Astrocyte (in vitro differentiated cells and primary cell): Measurements from ENCODE around the gene C16orf96. TPM values are rescaled to one million over a fixed set of nuclear protein-coding genes. Genes with fewer than 3 reads are reported as not detected.

Experiments
- DNase-seq: peaks from one replicate; pipeline ENCODE4 v3.0.0-alpha.2; 2010; ENCODE audit warnings: low read depth
- FAIRE-seq: peaks from 2 replicates; lab custom pipeline; 2011; peaks lifted over from hg19 to GRCh38; lab: Jason Lieb, UNC
- H2AFZ ChIP-seq: 2 replicates; pipeline ENCODE4 v1.6.0; 2012; ENCODE audit warnings: low read depth, low read length, inconsistent platforms
- H3K27ac ChIP-seq: 2 replicates; pipeline ENCODE4 v1.5.1; 2011; ENCODE audit warnings: low read depth, low read length, inconsistent platforms
- H3K27me3 ChIP-seq: 2 replicates; pipeline ENCODE4 v1.6.0; 2011; ENCODE audit warnings: low read length, inconsistent platforms; ENCODE audit not compliant: insufficient read depth
- H3K36me3 ChIP-seq: 2 replicates; pipeline ENCODE4 v1.5.1; 2011; ENCODE audit warnings: low read length, inconsistent platforms; ENCODE audit not compliant: insufficient read depth
- H3K4me1 ChIP-seq: 2 replicates; pipeline ENCODE4 v1.5.1; 2011; ENCODE audit warnings: low read length, inconsistent platforms; ENCODE audit not compliant: insufficient read depth
- H3K4me2 ChIP-seq: 2 replicates; pipeline ENCODE4 v1.6.0; 2012; ENCODE audit warnings: low read length, inconsistent platforms
- H3K4me3 ChIP-seq: 2 replicates; pipeline ENCODE4 v1.5.1; 2011; ENCODE audit warnings: low read depth, mild to moderate bottlenecking, low read length, inconsistent platforms; ENCODE audit not compliant: insufficient read depth
- H3K79me2 ChIP-seq: 2 replicates; pipeline ENCODE4 v1.6.0; 2012; ENCODE audit warnings: mild to moderate bottlenecking, low read length, inconsistent platforms; ENCODE audit not compliant: insufficient read depth
- H3K9ac ChIP-seq: 2 replicates; pipeline ENCODE4 v1.6.0; 2012; ENCODE audit warnings: mild to moderate bottlenecking, low read length, inconsistent platforms
- H3K9me3 ChIP-seq: 2 replicates; pipeline ENCODE4 v1.5.1; 2012; ENCODE audit warnings: low read depth, mild to moderate bottlenecking, low read length, inconsistent platforms; ENCODE audit not compliant: insufficient read depth
- H4K20me1 ChIP-seq: 2 replicates; pipeline ENCODE4 v1.6.0; 2012; ENCODE audit warnings: low read length, inconsistent platforms; ENCODE audit not compliant: insufficient read depth
- H3K27ac Mint-ChIP-seq: one replicate; pipeline ENCODE4 v1.8.0; 2021; ENCODE audit warnings: mild to moderate bottlenecking, mixed read lengths; ENCODE audit not compliant: unreplicated experiment
- H3K27me3 Mint-ChIP-seq: one replicate; pipeline ENCODE4 v1.8.0; 2021; ENCODE audit warnings: low read depth, mixed read lengths; ENCODE audit not compliant: unreplicated experiment
- H3K36me3 Mint-ChIP-seq: one replicate; pipeline ENCODE4 v1.8.0; 2021; ENCODE audit warnings: low read depth, mixed read lengths; ENCODE audit not compliant: unreplicated experiment
- H3K4me1 Mint-ChIP-seq: one replicate; pipeline ENCODE4 v1.8.0; 2021; ENCODE audit warnings: low read depth, mixed read lengths; ENCODE audit not compliant: unreplicated experiment
- H3K4me3 Mint-ChIP-seq: one replicate; pipeline ENCODE4 v1.8.0; 2021; ENCODE audit warnings: mild to moderate bottlenecking, moderate library complexity, mixed read lengths; ENCODE audit not compliant: unreplicated experiment
- H3K9me3 Mint-ChIP-seq: one replicate; pipeline ENCODE4 v1.8.0; 2021; ENCODE audit warnings: mild to moderate bottlenecking, mixed read lengths; ENCODE audit not compliant: unreplicated experiment
- CTCF ChIP-seq: IDR thresholded peaks from 2 replicates; pipeline ENCODE4 v1.5.1; 2011; ENCODE audit warnings: low read depth, mild to moderate bottlenecking, inconsistent platforms, low read length, moderate library complexity; ENCODE audit not compliant: insufficient read depth
- EZH2 ChIP-seq: IDR thresholded peaks from 2 replicates; pipeline ENCODE4 v1.6.1; 2012; ENCODE audit warnings: mild to moderate bottlenecking, low read length, inconsistent platforms; ENCODE audit not compliant: insufficient read depth
- total RNA-seq: library from RNA; stranded (reverse); gene quantifications from 2 replicates; pipeline ENCODE4 v1.2.1, GENCODE V29; 2021

The C16orf96 gene
- total RNA-seq, 1 donor from 2014 or later, result 0.20 TPM

DNA sequence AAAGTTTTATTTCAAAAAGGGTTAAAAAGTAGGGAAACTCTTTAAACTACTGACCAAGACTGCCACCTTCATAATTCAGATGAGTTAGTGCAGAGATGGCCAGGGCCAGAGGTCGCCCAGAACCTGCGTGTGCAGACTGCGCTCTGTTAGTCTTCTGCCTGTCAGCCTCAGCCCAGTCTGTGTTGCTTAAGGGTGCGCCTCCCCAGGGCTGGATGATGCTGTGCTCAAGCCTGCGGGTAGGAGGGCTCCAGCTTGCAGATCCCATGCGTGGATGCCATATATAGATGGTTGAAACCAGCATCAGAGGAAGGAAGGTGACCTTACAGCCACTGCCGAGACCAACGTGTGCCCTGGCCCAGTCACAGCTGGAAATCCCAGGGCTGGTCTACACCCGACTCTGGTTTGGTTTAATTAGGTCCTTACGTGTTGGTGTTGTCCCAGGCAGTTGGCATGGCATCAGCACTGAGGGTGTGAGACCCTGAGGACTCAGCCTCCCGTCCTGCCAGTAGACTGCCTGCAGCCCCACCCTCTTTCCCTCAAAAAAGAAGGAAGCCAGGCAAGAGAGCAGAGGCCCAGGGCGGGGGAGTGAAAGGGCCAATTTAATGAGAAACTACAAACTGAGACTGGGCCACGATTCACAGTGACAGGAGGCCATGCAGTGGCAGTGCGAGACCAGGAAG is 45.3 kb upstream of the C16orf96 start:
- Mint-ChIP-seq H3K4me3 (no peak overlapping the region), H3K4me1 (peaks cover 14% of the 10 kb centered on the region), H3K36me3 (peaks cover 4% of the 10 kb centered on the region), H3K27me3 (no peaks in the 10 kb centered on the region), H3K27ac (peak overlapping the region; percentile 2), H3K9me3 (no peaks in the 10 kb centered on the region)
- H3K9ac ChIP-seq, result no peak overlapping the region
- no peak overlapping the region for H3K4me2 ChIP-seq
- H3K36me3 ChIP-seq, result peaks cover 24% of the 10 kb centered on the region
- H3K27ac ChIP-seq, result no peak overlapping the region
- H3K79me2 ChIP-seq, result peaks cover 6% of the 10 kb centered on the region
- H3K9me3 ChIP-seq, result no peaks in the 10 kb centered on the region
- no peak for DNase-seq
- FAIRE-seq, result no peak
- no peaks in the 10 kb centered on the region for H3K4me1 ChIP-seq
- no peak overlapping the region for H2AFZ ChIP-seq
- no peak for TF ChIP-seq EZH2
- no peak for TF ChIP-seq CTCF
- no peak overlapping the region for H3K4me3 ChIP-seq
- H4K20me1 ChIP-seq, result peaks cover 58% of the 10 kb centered on the region
- no peaks in the 10 kb centered on the region for H3K27me3 ChIP-seq

GRCh38 chr16:4511441-4512082 is 44.6 kb upstream of the C16orf96 start:
- no peaks in the 10 kb centered on the region for H3K27me3 ChIP-seq
- no peak for TF ChIP-seq EZH2
- TF ChIP-seq CTCF, result peak; percentile 42
- H4K20me1 ChIP-seq, result peaks cover 54% of the 10 kb centered on the region
- peaks cover 4% of the 10 kb centered on the region for H3K36me3 Mint-ChIP-seq
- peaks cover 6% of the 10 kb centered on the region for H3K79me2 ChIP-seq
- H3K36me3 ChIP-seq, result peaks cover 24% of the 10 kb centered on the region
- H3K27ac ChIP-seq, result no peak overlapping the region
- no peaks in the 10 kb centered on the region for H3K4me1 ChIP-seq
- H3K27ac Mint-ChIP-seq, result peak overlapping the region; percentile 2
- no peak overlapping the region for H3K4me3 ChIP-seq
- no peak overlapping the region for H3K4me2 ChIP-seq
- peaks cover 17% of the 10 kb centered on the region for H3K4me1 Mint-ChIP-seq
- H3K9me3 Mint-ChIP-seq, result no peaks in the 10 kb centered on the region
- FAIRE-seq (no peak), DNase-seq (no peak)
- no peaks in the 10 kb centered on the region for H3K27me3 Mint-ChIP-seq
- H3K9ac ChIP-seq, result no peak overlapping the region
- H3K9me3 ChIP-seq, result no peaks in the 10 kb centered on the region
- H2AFZ ChIP-seq, result no peak overlapping the region
- no peak overlapping the region for H3K4me3 Mint-ChIP-seq

GRCh38 chr16:4512473-4512872 is 43.7 kb upstream of the C16orf96 start:
- DNase-seq (no peak), FAIRE-seq (no peak)
- Mint-ChIP-seq H3K36me3 (peaks cover 4% of the 10 kb centered on the region), H3K27me3 (no peaks in the 10 kb centered on the region), H3K9me3 (no peaks in the 10 kb centered on the region), H3K4me1 (peaks cover 17% of the 10 kb centered on the region), H3K4me3 (no peak overlapping the region), H3K27ac (peak overlapping the region; percentile 69)
- H3K79me2 ChIP-seq, result peaks cover 6% of the 10 kb centered on the region
- H3K27me3 ChIP-seq, result no peaks in the 10 kb centered on the region
- no peaks in the 10 kb centered on the region for H3K9me3 ChIP-seq
- no peak overlapping the region for H3K4me2 ChIP-seq
- peaks cover 22% of the 10 kb centered on the region for H3K36me3 ChIP-seq
- no peaks in the 10 kb centered on the region for H3K4me1 ChIP-seq
- peaks cover 57% of the 10 kb centered on the region for H4K20me1 ChIP-seq
- no peak overlapping the region for H2AFZ ChIP-seq
- no peak overlapping the region for H3K9ac ChIP-seq
- no peak for TF ChIP-seq CTCF
- TF ChIP-seq EZH2, result no peak
- H3K4me3 ChIP-seq, result no peak overlapping the region
- no peak overlapping the region for H3K27ac ChIP-seq
